ENCODE results near the gene RNF26. TPM values are rescaled to one million over a fixed set of nuclear protein-coding genes. Genes with fewer than 3 reads are reported as not detected.

Gene RNF26
- total RNA-seq, 1 experiment from 2014 or later = 69.0 TPM

DNA sequence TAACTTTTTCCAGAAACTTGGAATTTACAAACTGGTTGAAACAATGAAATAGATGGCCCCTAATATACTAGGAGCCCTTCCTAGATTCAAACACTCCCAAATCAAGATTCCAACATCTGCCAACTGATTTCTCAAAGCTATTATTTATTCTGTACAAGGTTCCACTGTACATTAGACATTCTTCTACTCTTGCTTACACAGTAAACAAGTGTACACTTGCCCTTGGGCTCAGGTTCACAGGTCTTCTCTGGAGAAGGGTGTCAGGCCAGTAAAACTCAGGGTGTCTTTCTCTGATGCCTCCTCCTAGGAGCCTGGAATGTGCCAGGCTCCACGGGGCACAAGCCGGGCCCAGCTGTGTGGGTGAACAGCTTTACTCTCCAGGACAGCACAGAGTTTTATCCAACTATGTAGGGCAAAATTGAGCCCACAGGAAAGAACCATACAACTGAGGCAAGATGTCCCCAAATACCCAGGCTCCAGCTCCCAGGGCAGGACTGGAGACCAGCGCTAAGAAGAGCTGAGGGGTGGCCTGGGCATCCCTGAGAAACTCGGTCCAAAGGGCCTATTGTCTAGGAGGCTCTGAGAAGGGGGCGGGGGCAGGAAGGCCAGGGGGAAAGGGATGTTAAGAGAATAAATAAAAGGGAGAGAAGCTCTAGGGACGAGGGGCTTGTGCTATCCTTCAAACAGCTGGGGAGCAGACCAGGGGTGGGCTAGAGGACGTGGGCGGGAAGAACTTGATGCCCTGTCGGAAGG, 20.9 kb downstream of the RNF26 start:
- no TSS peak for BruUV-seq (replicated peaks)

DNA sequence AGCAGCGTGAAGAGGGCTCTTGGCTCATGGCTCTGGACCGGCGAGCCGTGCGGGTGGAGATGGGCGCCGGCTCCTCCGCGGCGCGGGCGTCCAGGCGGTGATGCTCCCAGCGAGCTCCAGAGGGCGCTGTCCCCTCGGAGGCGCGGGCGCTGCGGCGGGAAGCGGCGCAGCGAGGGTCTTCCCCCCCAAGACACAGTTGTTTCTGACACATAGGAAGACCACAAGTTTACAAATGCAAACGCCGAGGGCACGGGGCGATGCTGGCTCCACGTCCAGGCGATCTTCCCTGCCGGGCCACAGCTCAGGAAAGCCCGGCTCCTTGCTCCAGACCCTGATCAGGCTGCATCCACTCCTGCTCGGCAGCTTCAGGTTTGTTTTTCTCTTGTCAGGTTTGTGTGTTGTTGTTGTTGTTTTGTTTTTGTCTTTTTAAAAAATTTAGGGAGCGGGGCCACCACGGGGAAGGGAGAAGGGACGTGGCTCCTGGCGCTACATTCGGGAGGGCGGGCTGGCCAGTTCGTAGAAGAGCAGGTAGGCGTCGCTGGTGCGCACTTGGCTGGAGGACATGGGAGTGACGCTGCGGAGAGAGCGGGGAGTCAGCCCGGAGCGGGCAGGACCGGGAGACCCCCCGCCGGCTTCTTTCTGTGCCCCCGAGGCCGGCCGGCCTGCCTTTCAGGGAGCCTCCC, 22.2 kb downstream of the RNF26 start:
- ChIA-PET CTCF (interaction anchor here (0.5 to 1.2 kb wide), 9 partner anchors 12 to 317 kb away, joined by 3 to 10 read pairs (median 4); no protein-coding TSS in a partner anchor), POLR2A (no interaction called here)
- peaks cover 12% of the 10 kb centered on the region for H3K4me1 ChIP-seq (ENCODE audit: control insufficient read depth, insufficient read depth, low read length)
- no peak for TF ChIP-seq SIN3A (IDR thresholded peaks at IDR 0.05; ENCODE audit: borderline replicate concordance, insufficient read depth, low read depth, low read length)
- TF ChIP-seq, protein P1, sequence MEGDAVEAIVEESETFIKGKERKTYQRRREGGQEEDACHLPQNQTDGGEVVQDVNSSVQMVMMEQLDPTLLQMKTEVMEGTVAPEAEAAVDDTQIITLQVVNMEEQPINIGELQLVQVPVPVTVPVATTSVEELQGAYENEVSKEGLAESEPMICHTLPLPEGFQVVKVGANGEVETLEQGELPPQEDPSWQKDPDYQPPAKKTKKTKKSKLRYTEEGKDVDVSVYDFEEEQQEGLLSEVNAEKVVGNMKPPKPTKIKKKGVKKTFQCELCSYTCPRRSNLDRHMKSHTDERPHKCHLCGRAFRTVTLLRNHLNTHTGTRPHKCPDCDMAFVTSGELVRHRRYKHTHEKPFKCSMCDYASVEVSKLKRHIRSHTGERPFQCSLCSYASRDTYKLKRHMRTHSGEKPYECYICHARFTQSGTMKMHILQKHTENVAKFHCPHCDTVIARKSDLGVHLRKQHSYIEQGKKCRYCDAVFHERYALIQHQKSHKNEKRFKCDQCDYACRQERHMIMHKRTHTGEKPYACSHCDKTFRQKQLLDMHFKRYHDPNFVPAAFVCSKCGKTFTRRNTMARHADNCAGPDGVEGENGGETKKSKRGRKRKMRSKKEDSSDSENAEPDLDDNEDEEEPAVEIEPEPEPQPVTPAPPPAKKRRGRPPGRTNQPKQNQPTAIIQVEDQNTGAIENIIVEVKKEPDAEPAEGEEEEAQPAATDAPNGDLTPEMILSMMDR (IDR thresholded peaks at IDR 0.05) = peak; percentile 84; the same call in 1 of the 2 replicates
- no peak for ATAC-seq
- DNase-seq (ENCODE audit: low read depth, low spot score) = no peak
- H3K27me3 ChIP-seq (ENCODE audit: control insufficient read depth, insufficient read depth, low read length) = no peaks in the 10 kb centered on the region
- no peaks in the 10 kb centered on the region for H3K9me3 ChIP-seq (ENCODE audit: control insufficient read depth, insufficient read depth, low read depth, low read length)
- intact Hi-C loops (cut with micrococcal nuclease; ENCODE audit: unreplicated experiment) = no loop called here
- in situ Hi-C loops (cut with HindIII; ENCODE audit: low pct_unique_long_range_greater_than_20kb, low sequenced_read_pairs) = no loop called here
- no peaks in the 10 kb centered on the region for H3K36me3 ChIP-seq (ENCODE audit: control insufficient read depth, insufficient read depth, low read length)
- no peak overlapping the region for H3K27ac ChIP-seq (ENCODE audit: low read length)
- no peak overlapping the region; a peak in 1 of 4 replicates for H3K4me3 ChIP-seq (ENCODE audit: low read depth in 2 of 2, low read length in 2 of 2)
- no TSS peak for BruUV-seq (replicated peaks)

More for the DNA sequence above, 20.9 kb downstream of the RNF26 start:
- H3K9me3 ChIP-seq (ENCODE audit: control insufficient read depth, insufficient read depth, low read depth, low read length) = no peaks in the 10 kb centered on the region
- TF ChIP-seq, protein P1 (IDR thresholded peaks at IDR 0.05) = no peak
- TF ChIP-seq, protein P2, sequence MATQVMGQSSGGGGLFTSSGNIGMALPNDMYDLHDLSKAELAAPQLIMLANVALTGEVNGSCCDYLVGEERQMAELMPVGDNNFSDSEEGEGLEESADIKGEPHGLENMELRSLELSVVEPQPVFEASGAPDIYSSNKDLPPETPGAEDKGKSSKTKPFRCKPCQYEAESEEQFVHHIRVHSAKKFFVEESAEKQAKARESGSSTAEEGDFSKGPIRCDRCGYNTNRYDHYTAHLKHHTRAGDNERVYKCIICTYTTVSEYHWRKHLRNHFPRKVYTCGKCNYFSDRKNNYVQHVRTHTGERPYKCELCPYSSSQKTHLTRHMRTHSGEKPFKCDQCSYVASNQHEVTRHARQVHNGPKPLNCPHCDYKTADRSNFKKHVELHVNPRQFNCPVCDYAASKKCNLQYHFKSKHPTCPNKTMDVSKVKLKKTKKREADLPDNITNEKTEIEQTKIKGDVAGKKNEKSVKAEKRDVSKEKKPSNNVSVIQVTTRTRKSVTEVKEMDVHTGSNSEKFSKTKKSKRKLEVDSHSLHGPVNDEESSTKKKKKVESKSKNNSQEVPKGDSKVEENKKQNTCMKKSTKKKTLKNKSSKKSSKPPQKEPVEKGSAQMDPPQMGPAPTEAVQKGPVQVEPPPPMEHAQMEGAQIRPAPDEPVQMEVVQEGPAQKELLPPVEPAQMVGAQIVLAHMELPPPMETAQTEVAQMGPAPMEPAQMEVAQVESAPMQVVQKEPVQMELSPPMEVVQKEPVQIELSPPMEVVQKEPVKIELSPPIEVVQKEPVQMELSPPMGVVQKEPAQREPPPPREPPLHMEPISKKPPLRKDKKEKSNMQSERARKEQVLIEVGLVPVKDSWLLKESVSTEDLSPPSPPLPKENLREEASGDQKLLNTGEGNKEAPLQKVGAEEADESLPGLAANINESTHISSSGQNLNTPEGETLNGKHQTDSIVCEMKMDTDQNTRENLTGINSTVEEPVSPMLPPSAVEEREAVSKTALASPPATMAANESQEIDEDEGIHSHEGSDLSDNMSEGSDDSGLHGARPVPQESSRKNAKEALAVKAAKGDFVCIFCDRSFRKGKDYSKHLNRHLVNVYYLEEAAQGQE (IDR thresholded peaks at IDR 0.05; ENCODE audit: insufficient read depth in 1 of 2, low read depth in 2 of 2, low read length in 1 of 2) = no peak
- no peak for TF ChIP-seq TCF7L2 (IDR thresholded peaks at IDR 0.05; ENCODE audit: low read depth, low read length)
- no peak for TF ChIP-seq SIN3A (IDR thresholded peaks at IDR 0.05; ENCODE audit: borderline replicate concordance, insufficient read depth, low read depth, low read length)
- no peak for TF ChIP-seq POLR2AphosphoS5 (IDR thresholded peaks at IDR 0.05; ENCODE audit: low read depth, low read length)
- intact Hi-C loops (cut with micrococcal nuclease; ENCODE audit: unreplicated experiment) = no loop called here
- H3K4me1 ChIP-seq (ENCODE audit: control insufficient read depth, insufficient read depth, low read length) = peaks cover 3% of the 10 kb centered on the region; the same call in 1 of the 2 replicates
- ChIA-PET POLR2A (no interaction called here), CTCF (interaction anchor here (0.6 to 1.2 kb wide), 6 partner anchors 17 to 817 kb away, joined by 3 to 10 read pairs (median 4); no protein-coding TSS in a partner anchor)
- no peak for DNase-seq (ENCODE audit: low read depth, low spot score)
- in situ Hi-C loops (cut with HindIII; ENCODE audit: low pct_unique_long_range_greater_than_20kb, low sequenced_read_pairs) = no loop called here
- ATAC-seq = no peak
- no peak overlapping the region for H3K4me3 ChIP-seq (ENCODE audit: low read depth in 2 of 2, low read length in 2 of 2)
- no peak overlapping the region for H3K27ac ChIP-seq (ENCODE audit: low read length)
- H3K27me3 ChIP-seq (ENCODE audit: control insufficient read depth, insufficient read depth, low read length) = no peaks in the 10 kb centered on the region
- H3K36me3 ChIP-seq (ENCODE audit: control insufficient read depth, insufficient read depth, low read length) = no peaks in the 10 kb centered on the region

Data from Panc1 (cell line).